Nephron (organoid): Measurements from ENCODE around the gene COG4.

Experiments
- H3K27ac Mint-ChIP-seq, 3 experiments: 2 replicates each; pipeline ENCODE4 v1.8.0; 2020; ENCODE audit warnings: mixed read lengths in 3 of 3, mild to moderate bottlenecking in 2 of 3, moderate library complexity in 1 of 3
- H3K27me3 Mint-ChIP-seq: 2 replicates; pipeline ENCODE4 v1.8.0; 2021; ENCODE audit warnings: low read depth, mild to moderate bottlenecking, moderate library complexity, mixed read lengths
- H3K36me3 Mint-ChIP-seq: 2 replicates; pipeline ENCODE4 v1.8.0; 2020; ENCODE audit warnings: low read depth, mixed read lengths
- H3K4me1 Mint-ChIP-seq: 2 replicates; pipeline ENCODE4 v1.8.0; 2020; ENCODE audit warnings: mixed read lengths
- H3K4me3 Mint-ChIP-seq, 3 experiments: 2 replicates each; pipeline ENCODE4 v1.8.0; 2020; ENCODE audit warnings: mild to moderate bottlenecking in 3 of 3, mixed read lengths in 3 of 3, moderate library complexity in 2 of 3
- H3K9me3 Mint-ChIP-seq: 2 replicates; pipeline ENCODE4 v1.8.0; 2020; ENCODE audit warnings: mixed read lengths
- TF ChIP-seq, protein P1 (sequence below), 3 experiments: fragments of 200-600 bp; sonication (generic); IDR thresholded peaks; one replicate each; pipeline ENCODE4 v1.5.0; 2021; ENCODE audit warnings: antibody characterized with exemption in 3 of 3; ENCODE audit not compliant: unreplicated experiment in 3 of 3

COG4 gene

DNA sequence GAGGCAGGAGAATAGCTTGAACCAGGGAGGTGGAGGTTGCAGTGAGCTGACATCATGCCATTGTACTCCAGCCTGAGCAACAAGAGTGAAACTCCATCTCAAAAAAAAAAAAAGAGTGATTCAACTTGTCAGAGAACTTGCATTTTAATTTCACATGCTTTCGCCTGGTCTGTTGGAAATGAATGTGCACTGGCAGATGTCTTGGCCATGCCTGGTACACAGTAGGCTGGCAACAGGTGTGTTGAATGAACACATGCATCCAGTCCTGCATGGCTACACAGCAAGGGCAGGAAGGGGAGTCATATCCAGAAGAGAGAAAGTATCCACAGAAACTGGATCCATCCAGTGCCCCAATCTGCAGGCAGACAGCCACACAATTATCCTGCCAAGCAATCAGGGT is 11.5 kb downstream of the COG4 start:
- peaks cover 54% of the 10 kb centered on the region for H3K36me3 Mint-ChIP-seq
- H3K9me3 Mint-ChIP-seq = no peaks in the 10 kb centered on the region
- H3K27ac Mint-ChIP-seq = no peak overlapping the region
- TF ChIP-seq, protein P1, sequence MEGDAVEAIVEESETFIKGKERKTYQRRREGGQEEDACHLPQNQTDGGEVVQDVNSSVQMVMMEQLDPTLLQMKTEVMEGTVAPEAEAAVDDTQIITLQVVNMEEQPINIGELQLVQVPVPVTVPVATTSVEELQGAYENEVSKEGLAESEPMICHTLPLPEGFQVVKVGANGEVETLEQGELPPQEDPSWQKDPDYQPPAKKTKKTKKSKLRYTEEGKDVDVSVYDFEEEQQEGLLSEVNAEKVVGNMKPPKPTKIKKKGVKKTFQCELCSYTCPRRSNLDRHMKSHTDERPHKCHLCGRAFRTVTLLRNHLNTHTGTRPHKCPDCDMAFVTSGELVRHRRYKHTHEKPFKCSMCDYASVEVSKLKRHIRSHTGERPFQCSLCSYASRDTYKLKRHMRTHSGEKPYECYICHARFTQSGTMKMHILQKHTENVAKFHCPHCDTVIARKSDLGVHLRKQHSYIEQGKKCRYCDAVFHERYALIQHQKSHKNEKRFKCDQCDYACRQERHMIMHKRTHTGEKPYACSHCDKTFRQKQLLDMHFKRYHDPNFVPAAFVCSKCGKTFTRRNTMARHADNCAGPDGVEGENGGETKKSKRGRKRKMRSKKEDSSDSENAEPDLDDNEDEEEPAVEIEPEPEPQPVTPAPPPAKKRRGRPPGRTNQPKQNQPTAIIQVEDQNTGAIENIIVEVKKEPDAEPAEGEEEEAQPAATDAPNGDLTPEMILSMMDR (IDR thresholded peaks at IDR 0.05; ENCODE audit: unreplicated experiment in 3 of 3) = no peak
- H3K27me3 Mint-ChIP-seq = no peaks in the 10 kb centered on the region
- H3K4me3 Mint-ChIP-seq = no peak overlapping the region
- H3K4me1 Mint-ChIP-seq = no peaks in the 10 kb centered on the region

DNA sequence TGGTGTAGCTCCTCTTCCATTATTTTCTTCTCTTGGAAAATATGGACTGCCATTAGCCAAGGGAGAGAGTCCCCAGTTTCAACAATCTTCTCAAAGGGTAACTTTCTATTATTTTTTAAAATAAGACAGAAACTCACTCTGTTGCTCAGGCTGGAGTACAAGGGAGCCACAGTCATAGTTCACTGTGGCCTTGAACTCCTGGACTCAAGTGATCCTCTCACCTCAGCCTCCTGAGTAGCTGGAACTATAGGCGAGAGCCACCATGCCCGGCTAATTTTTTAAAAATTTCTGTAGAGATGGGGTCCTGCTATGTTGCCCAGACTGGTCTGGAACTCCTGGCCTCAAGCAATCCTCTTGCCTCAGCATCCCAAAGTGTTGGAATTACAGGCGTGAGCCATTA is 13.1 kb downstream of the COG4 start:
- TF ChIP-seq, protein P1 (IDR thresholded peaks at IDR 0.05; ENCODE audit: unreplicated experiment in 3 of 3) = no peak
- Mint-ChIP-seq H3K27me3 (no peaks in the 10 kb centered on the region), H3K4me3 (no peak overlapping the region)

DNA sequence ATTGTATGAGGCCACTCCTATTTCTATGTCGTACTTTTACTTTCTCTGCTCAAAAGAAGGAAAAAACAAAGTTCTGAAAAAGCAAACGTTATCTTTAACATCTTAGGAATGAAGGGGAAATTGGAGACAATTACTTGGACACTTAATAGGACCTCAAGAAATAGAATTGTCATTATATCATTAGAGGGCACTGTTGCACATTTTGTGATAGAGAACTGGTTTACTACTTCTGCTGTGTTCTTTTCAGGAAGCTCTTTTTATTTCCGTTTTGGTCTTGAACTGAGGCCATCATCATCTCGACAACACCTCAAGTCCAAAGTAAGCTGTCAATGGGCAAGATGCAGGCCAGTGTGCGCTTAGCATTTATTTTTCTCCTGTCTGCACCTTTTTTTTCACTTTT is 14.6 kb downstream of the COG4 start:
- no peak overlapping the region for H3K27ac Mint-ChIP-seq
- H3K36me3 Mint-ChIP-seq = peaks cover 47% of the 10 kb centered on the region
- TF ChIP-seq, protein P1 (IDR thresholded peaks at IDR 0.05; ENCODE audit: unreplicated experiment in 3 of 3) = no peak
- H3K9me3 Mint-ChIP-seq = no peaks in the 10 kb centered on the region
- no peak overlapping the region for H3K4me3 Mint-ChIP-seq
- H3K27me3 Mint-ChIP-seq = no peaks in the 10 kb centered on the region
- H3K4me1 Mint-ChIP-seq = no peaks in the 10 kb centered on the region

More for the DNA sequence above, 13.1 kb downstream of the COG4 start:
- Mint-ChIP-seq H3K4me1 (no peaks in the 10 kb centered on the region), H3K27ac (no peak overlapping the region), H3K36me3 (peaks cover 47% of the 10 kb centered on the region), H3K9me3 (no peaks in the 10 kb centered on the region)

DNA sequence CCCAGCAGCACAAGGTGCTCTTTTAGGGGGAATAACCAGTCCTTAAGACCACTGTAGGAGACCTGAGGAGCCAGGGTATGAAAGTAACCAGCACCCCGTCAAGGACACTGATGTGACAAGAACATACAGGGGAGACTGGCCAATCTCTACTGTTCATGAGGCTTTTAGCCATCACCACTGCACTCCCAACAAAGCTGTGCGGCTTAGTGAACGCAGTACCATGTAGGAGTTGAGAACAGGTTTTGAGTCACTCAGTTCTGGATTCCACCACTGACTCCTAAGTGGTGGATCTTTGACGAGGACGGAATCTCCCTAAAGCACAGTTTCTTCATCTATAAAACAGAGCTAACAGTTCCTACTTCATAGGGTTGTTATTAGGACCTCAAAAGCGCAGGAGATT is 26.8 kb downstream of the COG4 start:
- Mint-ChIP-seq H3K36me3 (peaks cover 41% of the 10 kb centered on the region), H3K27me3 (no peaks in the 10 kb centered on the region), H3K9me3 (no peaks in the 10 kb centered on the region), H3K4me1 (no peaks in the 10 kb centered on the region), H3K4me3 (no peak overlapping the region), H3K27ac (no peak overlapping the region)
- TF ChIP-seq, protein P1 (IDR thresholded peaks at IDR 0.05; ENCODE audit: unreplicated experiment in 3 of 3) = no peak

DNA sequence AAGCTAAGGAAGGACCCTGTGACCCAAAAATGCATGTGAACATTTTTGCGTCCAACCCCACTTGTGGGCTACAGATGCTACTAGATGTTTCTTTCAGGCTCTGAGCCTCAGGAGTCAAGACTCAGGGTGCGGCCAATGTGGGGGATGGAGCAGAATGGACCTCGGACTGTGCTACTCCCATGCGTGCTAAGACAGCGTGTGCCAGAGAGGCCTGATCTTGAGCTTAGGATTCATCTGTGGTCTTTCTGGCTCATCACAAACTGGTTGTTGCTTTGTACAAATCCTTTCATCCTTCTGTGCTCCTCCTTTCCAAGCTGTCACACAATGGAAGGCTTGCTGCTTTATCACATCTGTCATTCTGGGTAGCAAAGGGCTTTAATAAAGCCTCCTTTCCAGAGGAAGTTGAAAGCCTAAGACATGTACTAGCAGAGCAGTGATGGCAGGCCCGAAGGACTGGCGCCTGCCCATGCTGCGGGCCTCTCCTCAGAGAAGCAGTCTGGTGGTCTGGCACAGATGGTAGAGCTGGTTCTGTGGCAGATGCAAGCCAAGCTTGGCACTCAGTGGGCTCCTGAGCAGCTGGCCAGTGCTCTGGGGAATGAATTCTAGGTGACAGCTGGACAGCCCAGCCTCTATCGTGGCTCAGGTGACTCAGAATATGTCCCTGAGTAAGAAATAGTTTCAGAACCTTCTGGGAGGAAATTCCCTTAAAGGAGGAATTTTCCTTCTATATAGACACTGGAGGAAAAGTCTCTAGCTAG is 27.8 kb downstream of the COG4 start:
- Mint-ChIP-seq H3K4me1 (no peaks in the 10 kb centered on the region), H3K27me3 (no peaks in the 10 kb centered on the region), H3K27ac (no peak overlapping the region), H3K4me3 (no peak overlapping the region), H3K9me3 (no peaks in the 10 kb centered on the region), H3K36me3 (peaks cover 35% of the 10 kb centered on the region)
- TF ChIP-seq, protein P1 (IDR thresholded peaks at IDR 0.05; ENCODE audit: unreplicated experiment in 3 of 3) = no peak

DNA sequence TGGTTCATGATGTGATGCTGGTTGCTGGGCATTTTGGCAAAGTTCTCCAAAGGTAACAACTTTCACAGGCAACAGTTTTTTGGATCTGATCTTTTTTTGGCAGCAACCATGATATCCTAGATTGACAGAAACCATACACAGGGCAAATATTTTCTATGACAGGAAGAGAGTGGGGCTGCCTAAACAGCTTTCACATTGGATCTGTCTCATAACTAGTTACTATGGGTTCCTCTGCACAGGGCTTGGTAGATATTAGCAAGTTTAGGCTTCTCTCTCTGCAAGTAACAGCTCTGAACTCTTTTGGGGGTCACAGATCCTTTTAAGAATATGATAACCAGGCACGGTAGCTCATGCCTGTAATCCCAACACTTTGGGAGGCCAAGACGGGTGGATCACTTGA is 28.6 kb downstream of the COG4 start:
- no peaks in the 10 kb centered on the region for H3K27me3 Mint-ChIP-seq
- H3K36me3 Mint-ChIP-seq = peaks cover 39% of the 10 kb centered on the region
- no peak overlapping the region for H3K4me3 Mint-ChIP-seq
- no peaks in the 10 kb centered on the region for H3K4me1 Mint-ChIP-seq
- TF ChIP-seq, protein P1 (IDR thresholded peaks at IDR 0.05; ENCODE audit: unreplicated experiment in 3 of 3) = no peak
- H3K27ac Mint-ChIP-seq = no peak overlapping the region
- H3K9me3 Mint-ChIP-seq = no peaks in the 10 kb centered on the region
